PC-9 (cell line): ENCODE data around the gene RABL3.

Source experiments
- CTCF ChIP-seq: fragments of 200-600 bp; sonication (generic); conservative IDR thresholded peaks from 2 replicates; pipeline ENCODE4 v1.6.1; 2017; ENCODE audit warnings: mixed run types, antibody characterized with exemption, mild to moderate bottlenecking, moderate library complexity
- EZH2 ChIP-seq: fragments of 200-600 bp; sonication (generic); IDR thresholded peaks from 2 replicates; pipeline ENCODE4 v1.8.0; 2017; ENCODE audit warnings: antibody characterized with exemption, low read depth

DNA sequence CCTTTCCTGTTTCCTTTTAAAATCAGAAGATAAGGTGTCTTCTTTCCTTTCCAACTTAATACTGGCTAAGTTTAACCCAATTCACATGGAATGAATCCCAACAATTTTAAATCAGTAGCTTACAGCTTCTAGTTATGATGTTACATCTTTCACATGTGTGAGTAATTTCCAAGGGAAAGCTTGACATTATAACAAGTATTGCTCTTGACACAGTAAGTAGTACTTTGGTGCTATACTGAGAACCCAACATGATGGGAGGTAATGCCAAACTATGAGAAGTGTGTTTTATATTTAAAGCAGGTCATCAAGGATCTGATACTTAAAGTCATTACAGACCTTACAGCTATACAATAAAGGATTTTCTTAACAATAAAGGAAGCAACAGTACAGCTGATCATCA, 29.1 kb downstream of the RABL3 start:
- TF ChIP-seq CTCF, result no peak
- no peak for TF ChIP-seq EZH2
